ENCODE results near the gene TGOLN2.
"Not testable (repeated sequence)": the region's sequence is repeated elsewhere in the genome, so short reads cannot be mapped to it uniquely, and the experiment has no call there.

TGOLN2 gene

GRCh38 chr2:85340034-85340892 is 12.5 kb upstream of the TGOLN2 start:
- DNase-seq (no peak), ATAC-seq (no peak)

- ATAC-seq = no peak
- DNase-seq = no peak
Measured at GRCh38 chr2:85334928-85335327, 7.1 kb upstream of the TGOLN2 start.

GRCh38 chr2:85333877-85334276 is 6.1 kb upstream of the TGOLN2 start:
- DNase-seq, ATAC-seq: not testable (repeated sequence)

- ATAC-seq = no peak
- no peak for DNase-seq
Measured at GRCh38 chr2:85330839-85331636, 3.2 kb upstream of the TGOLN2 start.

GRCh38 chr2:85329701-85330100 is 1.9 kb upstream of the TGOLN2 start:
- DNase-seq, ATAC-seq: not testable (repeated sequence)

- no peak for DNase-seq
- ATAC-seq = no peak
Measured at GRCh38 chr2:85329181-85329651, 1.4 kb upstream of the TGOLN2 start.

- DNase-seq (peak; percentile 66), ATAC-seq (peak; percentile 20)
Measured at GRCh38 chr2:85327160-85327821, 498 bp downstream of the TGOLN2 start.

GRCh38 chr2:85326406-85327159 is 1.2 kb downstream of the TGOLN2 start:
- DNase-seq (peak; percentile 47), ATAC-seq (peak; percentile 42)

- DNase-seq = no peak
Measured at GRCh38 chr2:85325466-85325811, 2.4 kb downstream of the TGOLN2 start.

GRCh38 chr2:85324639-85325465 is 2.9 kb downstream of the TGOLN2 start:
- ATAC-seq = no peak
- DNase-seq = no peak

More at GRCh38 chr2:85325466-85325811, 2.4 kb downstream of the TGOLN2 start:
- no peak for ATAC-seq

- not testable (repeated sequence) for DNase-seq
Measured at GRCh38 chr2:85323988-85324367, 3.8 kb downstream of the TGOLN2 start.

GRCh38 chr2:85323351-85323987 is 4.3 kb downstream of the TGOLN2 start:
- no peak for ATAC-seq
- DNase-seq = no peak

More at GRCh38 chr2:85323988-85324367, 3.8 kb downstream of the TGOLN2 start:
- ATAC-seq = not testable (repeated sequence)

GRCh38 chr2:85319796-85320195 is 8.0 kb downstream of the TGOLN2 start:
- ATAC-seq (no peak), DNase-seq (no peak)

- peak; percentile 89 for ATAC-seq
- DNase-seq = peak; percentile 57
Measured at GRCh38 chr2:85318222-85319074, 9.3 kb downstream of the TGOLN2 start.

GRCh38 chr2:85315921-85316320 is 11.9 kb downstream of the TGOLN2 start:
- not testable (repeated sequence) for ATAC-seq, DNase-seq

- ATAC-seq = no peak
- no peak for DNase-seq
Measured at GRCh38 chr2:85314884-85315242, 12.9 kb downstream of the TGOLN2 start.

- DNase-seq (no peak), ATAC-seq (no peak)
Measured at GRCh38 chr2:85312404-85312803, 15.4 kb downstream of the TGOLN2 start.

- ATAC-seq (no peak), DNase-seq (no peak)
Measured at GRCh38 chr2:85310330-85310729, 17.5 kb downstream of the TGOLN2 start.

- ATAC-seq = no peak
- peak; percentile 20 for DNase-seq
Measured at GRCh38 chr2:85309699-85310321, 18.0 kb downstream of the TGOLN2 start.
